HG03108 (cell line): ENCODE measurements around the gene SLC25A45.
"Not testable (repeated sequence)": the region's sequence is repeated elsewhere in the genome, so short reads cannot be mapped to it uniquely, and the experiment has no call there.

Experiments
- ATAC-seq: cut with Tn5 transposase; IDR thresholded peaks from one replicate; pipeline ENCODE4 v1.9.1; 2021; ENCODE audit warnings: moderate library complexity; ENCODE audit not compliant: unreplicated experiment

SLC25A45 gene

DNA sequence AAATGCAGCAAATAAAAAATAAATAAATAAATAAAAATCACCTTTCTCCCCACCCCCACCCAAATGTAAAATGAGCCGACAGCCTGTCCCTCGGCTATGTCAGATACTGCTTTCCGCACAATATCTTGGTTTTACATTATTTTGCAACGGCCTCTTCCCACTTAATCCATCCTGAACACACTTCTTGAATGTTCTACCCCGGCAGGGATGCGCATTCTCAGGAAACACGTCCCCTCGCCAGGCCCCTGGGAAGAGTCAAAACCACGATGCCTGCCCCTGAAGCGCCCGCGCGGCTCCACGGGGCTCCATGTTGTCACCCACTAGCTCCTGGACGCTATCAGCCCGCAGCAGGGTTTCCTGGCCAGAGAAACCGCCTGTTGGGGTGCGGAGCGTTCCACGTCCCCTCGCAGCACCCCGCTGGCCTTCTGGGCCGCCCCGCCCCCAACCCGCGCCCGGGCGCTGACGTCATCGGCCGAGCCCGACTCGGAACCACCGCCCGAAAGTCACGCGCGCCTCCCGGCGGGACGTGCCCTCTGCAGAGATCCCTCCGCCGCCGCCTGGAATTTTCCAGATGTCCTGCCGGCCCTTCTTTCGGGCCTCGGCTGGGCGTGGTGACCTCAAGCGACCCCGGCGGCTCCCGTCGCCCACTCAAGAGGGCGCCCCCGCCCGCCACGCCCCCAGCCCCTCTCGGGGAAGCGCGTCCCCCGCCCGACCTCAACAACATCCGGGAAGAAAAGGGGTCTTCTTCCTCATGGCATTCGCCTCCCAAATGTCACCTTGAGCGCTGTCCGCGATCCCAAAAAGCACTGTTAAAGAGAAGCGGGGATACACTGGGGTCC, 39.6 kb upstream of the SLC25A45 start:
- peak; percentile 22 for ATAC-seq

DNA sequence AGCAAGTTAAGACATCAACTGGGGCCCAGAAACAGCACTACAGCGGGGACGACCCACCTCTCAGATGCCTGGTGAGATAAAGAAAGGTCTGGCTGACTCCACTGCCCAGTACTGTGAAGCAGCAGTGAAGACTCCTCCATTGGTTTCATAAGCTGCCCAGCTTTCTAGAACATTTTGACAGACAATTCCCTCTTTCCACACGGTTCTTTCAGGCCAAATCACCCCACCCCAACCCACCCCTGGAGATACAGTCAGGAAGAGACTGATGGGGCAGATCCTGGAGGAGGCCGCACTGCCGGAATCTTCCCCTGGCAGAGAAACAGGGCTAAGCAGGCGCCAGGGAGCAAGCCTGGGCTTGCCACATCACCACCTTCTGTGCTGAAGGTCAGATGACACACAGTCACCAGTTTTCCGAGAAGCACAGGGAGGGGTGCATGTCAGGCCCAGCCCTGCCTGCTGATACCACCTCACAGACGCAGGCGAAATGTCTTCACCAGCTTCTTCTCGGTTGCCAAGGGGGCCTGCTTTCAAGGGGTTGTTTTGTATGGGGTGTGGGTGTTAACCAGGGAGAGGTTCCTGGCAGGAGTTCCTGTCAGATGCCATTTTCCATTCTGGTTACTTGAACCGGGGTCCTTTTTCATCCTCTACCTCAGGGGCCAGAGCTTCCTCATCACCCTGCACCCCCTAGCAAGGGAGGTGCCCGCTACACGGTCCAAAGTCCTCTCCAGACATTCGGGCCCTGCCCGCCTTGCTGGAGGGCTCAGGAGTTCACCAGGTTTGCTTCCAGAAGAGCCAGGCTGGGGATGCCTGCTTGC, 38.7 kb upstream of the SLC25A45 start:
- peak; percentile 15 for ATAC-seq

DNA sequence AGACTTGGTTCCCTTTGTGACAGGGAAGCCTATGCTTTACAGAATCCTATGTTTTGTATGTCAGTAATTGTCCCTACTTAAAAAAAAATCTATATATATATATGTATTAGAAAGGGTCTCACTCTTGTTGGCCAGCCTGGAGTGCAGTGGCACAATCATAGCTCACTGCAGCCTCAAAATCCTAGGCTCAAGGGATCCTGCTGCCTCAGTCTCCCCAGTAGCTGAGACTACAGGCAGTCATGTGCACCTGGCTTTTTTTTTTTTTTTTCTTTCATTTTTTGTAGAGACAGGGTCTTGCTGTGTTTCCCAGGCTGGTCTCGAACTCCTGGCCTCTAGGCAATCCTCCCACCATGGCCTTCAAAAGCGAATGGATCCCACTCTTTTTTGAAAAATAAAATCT, 38.1 kb upstream of the SLC25A45 start:
- no peak for ATAC-seq

DNA sequence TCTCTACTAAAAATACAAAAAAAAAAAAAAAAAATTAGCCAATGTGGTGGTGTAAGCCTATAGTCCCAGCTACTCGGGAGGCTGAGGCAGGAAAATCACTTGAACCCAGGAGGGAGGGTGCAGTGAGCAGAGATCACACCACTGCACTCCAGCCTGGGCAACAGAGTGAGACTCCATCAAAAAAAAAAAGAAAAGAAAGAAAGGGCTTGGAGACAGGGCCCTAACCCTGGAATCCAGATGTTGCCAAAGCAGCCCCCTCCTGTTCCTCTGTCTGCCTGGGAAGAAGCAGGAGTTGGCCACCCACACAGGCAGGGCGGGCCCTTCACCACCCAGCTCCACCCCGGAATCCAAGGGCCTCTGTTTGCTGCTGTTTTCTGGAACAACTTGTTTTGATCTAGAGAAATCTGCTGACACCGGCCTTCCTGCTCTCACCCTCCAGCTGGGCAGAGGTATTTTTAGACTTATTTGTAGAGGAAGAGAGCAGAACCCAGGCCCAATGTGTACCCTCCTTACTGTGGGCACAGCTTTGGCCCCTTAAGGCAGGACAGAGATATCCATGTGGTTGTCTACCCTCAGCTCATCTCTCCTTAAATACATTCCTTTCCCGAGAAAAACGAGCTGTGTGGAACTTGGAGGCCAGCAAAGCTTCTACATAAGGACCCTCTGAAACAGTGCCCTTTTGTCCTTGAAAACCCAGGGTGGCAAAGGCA, 37.5 kb upstream of the SLC25A45 start:
- ATAC-seq = no peak

DNA sequence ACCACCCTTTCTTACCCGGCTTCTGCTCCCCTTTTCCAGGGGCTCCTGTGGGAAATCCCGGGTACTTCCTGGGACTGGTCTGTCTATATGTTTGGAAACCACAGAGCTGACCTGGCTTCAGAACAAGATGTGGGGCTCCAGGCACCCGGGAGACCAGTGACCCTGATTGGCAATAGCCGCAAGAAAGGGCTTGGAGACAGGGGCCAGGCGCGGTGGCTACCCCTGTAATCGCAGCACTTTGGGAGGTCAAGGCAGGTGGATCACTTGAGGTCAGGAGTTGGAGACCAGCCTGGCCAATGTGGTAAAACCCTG, 37.0 kb upstream of the SLC25A45 start:
- ATAC-seq = no peak

DNA sequence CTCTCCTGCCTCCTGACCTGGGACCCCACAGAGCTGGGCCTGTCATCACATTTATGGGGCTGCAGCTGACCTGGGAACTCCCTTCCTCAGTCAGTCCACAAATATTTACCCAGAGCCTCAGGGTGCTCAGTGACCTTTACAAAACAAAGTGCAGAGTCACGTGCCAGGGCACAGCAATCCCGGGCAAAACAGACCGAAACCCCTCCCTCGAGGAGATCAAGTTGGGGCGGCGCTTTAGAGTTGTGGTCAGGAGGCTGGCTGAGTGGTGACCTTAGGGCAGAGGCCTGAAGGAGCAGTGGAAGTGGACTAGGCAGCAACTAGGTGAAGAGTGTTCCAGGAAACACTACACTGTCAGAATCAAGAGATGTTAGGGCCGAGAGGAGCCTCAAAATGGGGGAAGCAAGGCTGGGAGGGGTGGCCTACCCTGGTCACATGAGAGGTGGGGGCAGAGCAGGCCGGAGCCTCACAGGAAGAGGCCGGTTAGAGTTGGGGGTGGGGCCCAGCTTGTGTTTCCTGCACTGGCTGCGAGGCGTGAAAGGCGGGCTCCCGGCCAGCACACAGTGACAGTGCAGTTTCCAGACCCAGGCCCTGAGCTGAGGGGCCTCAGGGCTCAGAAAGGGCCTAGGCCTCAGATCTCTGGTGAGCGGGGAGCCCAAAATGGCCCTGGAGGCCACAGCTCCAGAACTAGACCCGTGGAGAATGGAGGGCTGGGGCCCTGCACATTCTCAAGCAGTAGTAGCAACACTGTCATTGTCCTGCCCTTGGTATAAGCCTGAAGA, 36.4 kb upstream of the SLC25A45 start:
- peak; percentile 31 for ATAC-seq

DNA sequence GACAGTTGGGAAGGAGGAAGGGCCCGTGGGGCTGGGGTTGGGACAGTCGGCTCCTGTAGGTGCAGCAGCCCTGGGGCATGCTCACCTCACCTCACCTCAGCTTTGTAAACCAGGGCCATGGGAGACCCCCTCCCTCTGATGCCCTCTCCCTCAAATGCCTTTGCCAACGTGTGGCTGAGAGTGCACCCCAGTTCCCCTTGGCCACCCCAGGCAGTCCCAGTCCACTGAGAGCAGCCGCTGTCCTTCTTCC, 35.9 kb upstream of the SLC25A45 start:
- ATAC-seq = no peak

DNA sequence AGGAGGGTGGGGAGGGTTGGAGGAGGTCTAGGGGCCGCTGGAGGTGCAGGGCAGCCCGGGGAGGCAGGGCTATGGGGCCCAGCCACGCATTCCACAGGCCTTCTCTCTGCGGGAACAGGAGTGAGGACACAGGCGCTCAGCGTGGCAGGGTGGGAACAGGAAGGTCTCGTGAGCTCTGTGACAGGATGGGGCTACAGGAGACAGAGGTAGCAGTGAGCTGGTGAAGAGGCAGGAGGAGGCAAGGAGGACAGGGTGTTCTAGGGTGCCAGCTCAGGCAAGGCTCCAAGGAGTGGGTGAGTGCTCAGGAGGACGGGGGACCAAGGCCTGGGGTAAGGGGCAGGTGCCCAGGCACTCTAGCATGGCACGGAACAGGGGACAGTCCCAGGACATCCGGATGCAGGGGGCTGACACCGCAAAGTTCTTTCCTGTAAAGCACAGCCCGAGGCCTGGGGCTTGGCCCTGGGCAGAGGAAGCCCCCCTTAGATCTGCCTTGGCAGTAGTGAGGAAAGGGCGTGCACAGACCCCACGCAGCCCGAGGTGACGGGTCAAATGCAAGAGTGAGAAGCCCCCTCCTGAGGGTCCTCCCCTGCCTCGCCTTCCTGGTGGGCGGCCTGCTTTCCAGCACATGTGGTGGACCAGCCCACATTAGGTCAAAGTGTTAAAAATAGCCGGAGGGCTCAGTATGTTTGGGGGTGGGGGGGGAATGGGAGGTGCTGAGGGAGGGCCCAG, 35.4 kb upstream of the SLC25A45 start:
- ATAC-seq = no peak

DNA sequence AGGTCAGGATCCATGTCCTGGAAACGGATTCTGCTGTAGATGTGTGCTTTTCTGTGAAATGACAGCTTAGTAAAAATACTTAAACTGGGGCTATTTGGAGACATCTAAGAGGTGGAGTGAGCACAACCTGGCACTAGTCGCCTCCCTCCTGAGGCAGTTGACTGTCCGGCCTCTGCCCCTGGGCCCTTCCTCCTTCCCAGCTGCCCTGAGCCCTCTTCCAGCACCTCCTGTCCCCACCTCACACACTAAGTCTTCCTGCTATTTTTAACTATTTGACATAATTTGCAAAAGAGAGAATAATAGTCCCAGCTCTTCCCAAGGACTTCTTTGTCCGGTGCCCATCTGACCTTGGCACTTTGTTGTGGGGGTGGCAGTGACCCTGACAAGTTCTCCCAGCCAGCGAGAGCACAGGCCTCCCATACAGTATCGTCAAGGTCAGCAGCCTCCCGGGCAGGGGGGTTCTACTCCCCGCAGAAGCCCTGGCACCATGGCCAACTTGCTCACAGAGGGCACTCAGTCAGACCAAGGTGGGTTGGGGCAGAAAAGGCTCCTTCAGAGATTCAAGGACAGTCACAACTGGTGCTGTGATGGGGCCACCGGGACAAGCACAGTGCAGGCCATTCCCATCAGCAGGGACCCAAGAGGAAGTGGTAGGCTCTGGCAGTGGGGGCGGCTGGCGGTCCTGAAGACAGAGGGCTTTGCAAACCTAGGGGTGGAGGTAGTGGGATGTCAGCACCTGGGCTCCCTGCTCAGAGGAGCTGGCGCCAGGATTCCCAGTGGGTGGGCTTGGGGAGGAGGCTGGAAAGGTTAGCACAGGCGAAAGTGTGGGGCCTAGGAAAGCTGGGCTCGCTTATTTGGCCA, 34.6 kb upstream of the SLC25A45 start:
- ATAC-seq = no peak

DNA sequence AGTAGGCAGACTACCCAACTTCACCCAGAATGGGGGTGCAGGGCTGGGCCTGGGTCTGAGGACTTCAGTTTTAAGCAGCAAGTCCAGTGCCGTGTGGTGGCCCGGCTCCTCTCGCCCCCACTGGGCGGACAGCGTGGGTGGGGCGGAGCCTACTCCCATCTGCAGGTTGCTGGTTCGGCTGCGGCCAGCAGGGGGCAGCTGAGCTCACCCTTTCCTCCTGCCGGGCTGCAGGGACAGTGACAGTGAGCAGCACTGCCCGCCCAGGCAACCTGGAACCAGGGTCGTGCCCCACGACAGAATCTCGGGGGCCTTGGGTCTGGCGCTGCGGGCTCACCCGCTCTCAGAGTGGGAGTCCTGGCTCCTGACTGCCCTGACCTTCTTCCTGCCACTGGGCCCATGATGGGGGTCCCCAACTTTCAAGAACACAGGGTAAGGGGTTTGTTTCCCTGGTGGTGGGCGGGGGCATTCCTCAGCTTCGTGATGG, 33.9 kb upstream of the SLC25A45 start:
- no peak for ATAC-seq

DNA sequence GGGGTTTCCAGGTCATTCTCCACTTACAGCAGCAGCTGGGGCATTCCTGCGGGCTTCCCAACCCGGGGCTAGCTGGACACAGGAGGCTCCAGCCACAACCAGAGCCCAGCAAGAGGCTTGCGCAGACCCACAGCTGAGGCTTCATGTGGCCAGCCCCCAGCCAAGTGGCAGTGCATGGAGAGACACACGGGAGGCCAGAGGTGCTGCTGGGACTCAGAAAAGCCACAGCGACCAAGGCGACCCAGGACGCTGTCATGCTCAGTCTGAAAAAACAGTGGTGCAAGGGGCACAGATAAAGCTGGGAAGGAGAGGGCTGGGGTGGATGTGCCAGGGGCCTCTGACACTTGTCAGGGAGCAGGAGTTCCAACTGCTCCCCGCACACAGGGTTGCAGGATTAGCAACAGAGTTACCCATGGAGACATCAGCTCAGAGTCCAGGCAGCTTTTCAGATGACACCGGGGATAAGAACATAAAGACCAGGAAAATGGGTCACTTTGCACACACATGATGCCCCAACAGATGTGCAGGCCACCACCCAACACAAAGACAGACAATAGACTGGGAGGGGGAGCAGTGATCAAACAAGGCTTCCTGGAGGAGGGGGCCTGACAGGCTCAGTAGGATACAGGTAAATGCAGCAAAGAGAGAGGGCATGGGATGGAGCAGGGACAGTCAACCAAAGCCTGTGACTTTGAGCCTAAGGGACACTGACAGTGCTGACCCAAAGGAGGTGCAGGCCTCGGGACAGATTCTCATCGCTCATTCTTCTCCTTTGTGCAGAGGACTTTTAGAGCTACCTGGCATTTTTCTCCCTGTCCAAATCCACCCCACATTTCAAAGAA, 33.3 kb upstream of the SLC25A45 start:
- ATAC-seq = no peak

DNA sequence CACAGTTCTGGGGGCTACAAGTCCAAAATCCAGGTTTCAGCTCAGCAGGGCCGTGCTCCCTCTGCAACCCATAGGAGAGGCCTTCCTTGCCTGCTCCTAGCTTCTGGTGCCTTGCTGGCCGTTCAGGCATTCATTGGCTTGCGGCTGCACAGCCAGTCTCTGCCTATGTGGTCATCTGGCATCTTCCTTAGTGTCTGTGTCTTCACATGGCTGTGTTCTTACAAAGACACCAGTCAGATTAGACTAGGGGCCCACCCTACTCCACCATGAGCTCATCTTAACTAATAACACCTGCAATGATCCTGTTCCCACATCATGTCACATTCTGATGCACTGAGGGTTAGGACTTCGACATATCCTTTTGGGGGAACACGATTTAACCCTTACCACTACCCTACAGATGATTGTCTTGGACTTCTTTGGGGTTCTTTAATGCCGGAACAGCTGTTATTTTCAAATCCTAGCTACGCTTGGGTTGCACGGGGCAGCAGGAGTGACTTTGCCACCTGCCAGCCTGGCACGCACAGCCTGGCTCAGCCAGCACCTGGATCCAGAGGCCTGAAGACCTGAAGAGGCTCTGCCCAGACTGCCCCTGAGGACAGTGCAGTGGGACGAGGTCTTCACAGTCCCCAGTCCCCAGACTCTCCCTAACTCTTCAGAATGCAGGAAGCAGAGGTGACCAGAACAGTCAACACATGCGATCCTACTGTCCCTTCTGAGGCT, 32.5 kb upstream of the SLC25A45 start:
- no peak for ATAC-seq

DNA sequence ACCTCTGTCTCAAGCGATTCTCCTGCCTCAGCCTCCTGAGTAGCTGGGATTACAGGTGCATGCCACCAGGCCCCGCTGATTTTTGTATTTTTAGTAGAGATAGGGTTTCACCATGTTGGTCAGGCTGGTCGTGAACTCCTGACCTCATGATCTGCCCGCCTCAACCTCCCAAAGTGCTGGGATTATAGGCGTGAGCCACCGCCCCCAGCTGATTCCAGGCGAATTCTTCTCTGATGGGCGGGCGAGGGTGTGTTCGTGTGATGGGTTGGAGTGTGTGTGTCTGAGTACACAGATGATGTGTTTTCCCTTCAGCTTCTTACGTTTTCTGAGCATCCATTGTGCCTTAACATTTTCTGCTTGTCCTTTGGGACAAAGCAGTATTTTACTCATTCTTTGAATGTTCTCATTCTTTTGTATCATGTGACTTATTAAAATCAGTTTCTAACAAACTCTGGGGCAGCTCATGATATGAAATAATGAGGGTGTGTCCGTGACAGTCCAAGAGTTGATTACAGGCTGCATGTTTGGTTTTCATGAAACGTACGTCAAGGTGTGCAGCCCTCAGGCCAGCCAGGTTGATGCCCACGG, 30.7 kb upstream of the SLC25A45 start:
- not testable (repeated sequence) for ATAC-seq

DNA sequence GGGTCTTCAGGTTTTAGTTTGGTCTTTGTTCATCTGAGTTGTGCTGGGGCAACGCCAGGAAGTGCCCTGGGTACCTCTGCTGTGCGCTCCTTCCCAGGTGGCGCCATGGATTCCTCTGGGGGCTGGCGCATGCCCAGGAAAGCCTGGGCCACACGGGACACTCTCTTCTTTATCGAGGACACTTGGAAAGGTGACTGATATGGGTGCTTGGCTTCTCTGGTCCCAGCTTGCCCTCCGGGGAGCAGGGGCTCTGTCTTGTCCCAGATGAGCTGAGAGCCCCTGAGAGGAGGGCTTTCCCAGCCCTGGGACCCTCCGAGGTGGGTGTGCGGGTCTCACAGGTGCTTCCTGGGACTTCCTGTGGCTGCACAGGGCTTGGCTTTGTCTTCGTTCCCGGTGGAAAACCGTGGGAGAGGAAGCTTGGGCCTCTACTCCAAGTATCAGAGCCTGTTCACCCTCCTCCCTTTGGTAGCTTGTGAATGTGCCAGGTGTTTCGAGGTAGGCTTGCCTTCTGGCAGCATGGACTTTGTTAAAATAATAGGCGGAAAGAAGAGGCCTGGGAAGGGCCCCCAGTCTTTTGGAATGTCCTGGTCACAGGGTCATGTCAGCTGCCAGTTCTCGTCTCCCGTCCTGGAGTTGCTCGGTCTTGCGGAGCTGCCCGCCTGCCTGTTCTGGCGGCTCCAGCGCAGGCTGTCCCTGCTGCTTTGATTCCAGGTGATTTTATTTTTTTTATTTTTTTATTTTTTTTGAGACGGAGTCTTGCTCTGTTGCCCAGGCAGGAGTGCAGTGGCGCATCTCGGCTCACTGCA, 30.0 kb upstream of the SLC25A45 start:
- ATAC-seq = no peak

DNA sequence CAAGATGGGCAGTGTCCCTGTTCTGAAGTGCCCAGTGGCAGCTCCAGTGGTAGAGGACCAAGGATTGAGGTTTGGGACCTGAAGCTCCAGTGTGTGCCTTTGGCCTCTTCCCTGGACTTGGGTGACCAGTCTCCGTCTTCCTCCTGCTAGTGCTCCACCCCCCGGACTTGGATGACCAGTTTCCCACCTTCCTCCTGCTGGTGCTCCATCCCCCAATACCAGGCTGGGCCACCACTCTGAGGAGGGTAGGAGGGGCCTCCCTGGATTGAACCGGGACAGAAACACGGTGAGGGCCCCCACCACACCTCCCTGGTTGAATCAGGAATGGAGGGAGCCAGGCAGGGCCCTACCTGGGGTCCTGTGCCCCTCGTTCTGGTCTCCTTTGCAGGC, 29.2 kb upstream of the SLC25A45 start:
- no peak for ATAC-seq

DNA sequence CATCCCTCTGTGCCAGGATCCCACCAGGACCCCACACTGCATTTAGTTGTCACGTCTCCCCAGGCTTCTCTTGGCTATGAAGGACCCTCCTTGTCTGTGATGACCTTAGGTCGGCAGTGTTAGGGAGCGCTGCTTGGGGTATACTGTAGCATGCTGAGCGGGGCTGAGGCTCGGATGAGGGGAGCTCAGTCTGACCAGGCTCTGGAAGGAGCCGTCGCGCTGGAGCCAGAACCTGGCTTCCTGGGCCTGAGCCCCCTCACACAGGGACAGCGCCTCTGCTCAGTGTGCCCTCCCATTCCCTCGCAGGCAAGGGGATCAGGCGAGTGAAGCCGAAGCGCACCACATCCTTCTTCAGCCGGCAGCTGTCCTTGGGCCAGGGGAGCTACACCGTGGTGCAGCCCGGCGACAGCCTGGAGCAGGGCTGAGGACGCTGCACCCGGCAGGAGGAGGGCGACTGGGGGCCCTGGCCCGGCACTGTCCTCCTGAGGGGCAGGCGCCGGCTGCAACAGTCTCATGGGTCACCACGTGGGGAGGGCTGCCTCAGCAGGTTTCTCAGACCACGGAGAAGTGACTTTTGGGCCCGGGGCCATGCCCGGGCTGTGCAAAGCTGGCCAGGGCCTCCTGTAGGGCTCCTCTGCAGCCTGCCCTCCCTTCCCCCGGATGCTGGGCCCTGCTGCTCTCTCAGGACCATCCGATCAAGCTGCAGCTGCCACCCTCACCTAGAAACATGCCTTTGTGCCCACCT, 28.7 kb upstream of the SLC25A45 start:
- ATAC-seq = no peak
